ENCODE measurements around the gene TSPAN9. TPM values are rescaled to one million over a fixed set of nuclear protein-coding genes. Genes with fewer than 3 reads are reported as not detected.

The TSPAN9 gene
- total RNA-seq, 6 donors from 2014 or later, result 25.2 to 62.9 (median 44.2) TPM

DNA sequence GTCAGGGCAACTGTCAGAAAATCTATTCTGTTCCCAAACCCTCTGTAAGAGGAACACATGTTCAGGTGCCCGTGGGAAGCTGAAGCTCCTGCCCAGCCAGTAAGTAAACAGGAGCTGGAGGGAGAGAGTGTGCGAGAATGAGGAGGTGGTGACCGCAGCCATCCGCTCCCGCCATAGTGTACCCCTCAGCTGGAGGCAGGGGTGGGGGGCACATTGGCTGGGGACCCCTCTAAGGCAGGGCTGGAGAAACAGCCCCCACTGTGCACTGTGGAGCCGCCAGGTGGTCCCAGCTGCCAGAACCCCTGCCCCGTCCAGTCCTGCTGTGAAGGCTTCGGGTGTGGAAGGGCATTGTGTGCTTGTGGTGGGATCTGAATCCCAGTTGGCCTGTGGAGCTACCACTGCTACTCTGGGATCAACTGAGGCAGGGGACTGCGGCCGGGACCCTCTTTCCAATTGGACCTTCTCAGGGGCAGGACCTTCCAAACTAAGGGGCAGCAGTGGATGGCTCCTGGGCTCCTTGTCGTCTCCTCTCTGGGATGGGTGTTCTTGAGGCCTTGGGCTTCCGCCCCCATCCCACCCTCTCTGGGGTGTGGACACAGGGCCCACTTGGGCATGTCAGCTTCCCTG lies 59.6 kb downstream of the TSPAN9 start:
- H3K27ac ChIP-seq, result peak overlapping the region in 2 of 4 donors; percentile 28 to 40

DNA sequence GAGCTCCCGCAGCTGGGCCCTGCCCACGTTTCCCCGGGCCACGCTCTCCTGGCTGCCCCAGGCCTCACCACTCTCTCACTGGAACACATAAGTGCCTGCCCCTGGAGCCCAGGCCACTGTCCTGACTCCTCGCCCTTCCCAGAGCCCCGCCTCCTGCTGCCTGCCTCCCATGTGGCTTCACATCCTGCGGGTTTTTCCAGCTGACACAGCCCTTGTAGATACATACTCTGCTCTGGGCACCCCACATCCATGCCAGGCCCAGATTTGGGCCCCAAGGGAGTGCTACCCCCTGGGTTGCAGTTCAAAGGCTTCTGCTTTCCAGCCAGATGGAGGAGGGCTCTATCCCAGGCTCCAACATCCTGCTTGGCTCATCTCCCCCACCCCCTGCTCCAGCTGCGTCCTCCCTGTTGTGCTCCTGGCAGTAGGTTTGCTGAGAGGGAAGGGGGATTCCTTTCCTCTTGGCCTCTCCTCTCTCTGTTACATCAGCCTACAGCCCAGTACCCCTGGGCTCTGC lies 60.1 kb downstream of the TSPAN9 start:
- DNase-seq (peak in 1 of 2 donors; percentile 40), ATAC-seq (ENCODE audit: low FRiP score in 2 of 2) (peak in 1 of 2 donors; percentile 12)
- Histone ChIP-seq H3K27ac (peak overlapping the region in 1 of 4 donors; percentile 40), H3K27me3 (no peaks in the 10 kb centered on the region), H3K4me1 (peaks cover 47 to 56% (median 51%) of the 10 kb centered on the region in 4 donors), H3K4me3 (no peak overlapping the region), H3K36me3 (no peaks in the 10 kb centered on the region), H3K9me3 (no peaks in the 10 kb centered on the region)
- 53 to 66% methylated on average over 5 to 8 of the region's 8 CpGs for WGBS, 2 donors
- TF ChIP-seq EP300 (IDR thresholded peaks at IDR 0.05), result no peak

More for the DNA sequence above, 59.6 kb downstream of the TSPAN9 start:
- H3K36me3 ChIP-seq, result no peaks in the 10 kb centered on the region
- 79 to 94% methylated on average over 11 to 12 of the region's 12 CpGs for WGBS, 2 donors
- no peak for ATAC-seq (ENCODE audit: low FRiP score in 2 of 2)
- no peak for DNase-seq
- H3K4me3 ChIP-seq, result no peak overlapping the region
- TF ChIP-seq POLR2AphosphoS5 (IDR thresholded peaks at IDR 0.05) (no peak), EP300 (IDR thresholded peaks at IDR 0.05) (no peak), POLR2A (IDR thresholded peaks at IDR 0.05) (no peak)
- TF ChIP-seq, protein P1, sequence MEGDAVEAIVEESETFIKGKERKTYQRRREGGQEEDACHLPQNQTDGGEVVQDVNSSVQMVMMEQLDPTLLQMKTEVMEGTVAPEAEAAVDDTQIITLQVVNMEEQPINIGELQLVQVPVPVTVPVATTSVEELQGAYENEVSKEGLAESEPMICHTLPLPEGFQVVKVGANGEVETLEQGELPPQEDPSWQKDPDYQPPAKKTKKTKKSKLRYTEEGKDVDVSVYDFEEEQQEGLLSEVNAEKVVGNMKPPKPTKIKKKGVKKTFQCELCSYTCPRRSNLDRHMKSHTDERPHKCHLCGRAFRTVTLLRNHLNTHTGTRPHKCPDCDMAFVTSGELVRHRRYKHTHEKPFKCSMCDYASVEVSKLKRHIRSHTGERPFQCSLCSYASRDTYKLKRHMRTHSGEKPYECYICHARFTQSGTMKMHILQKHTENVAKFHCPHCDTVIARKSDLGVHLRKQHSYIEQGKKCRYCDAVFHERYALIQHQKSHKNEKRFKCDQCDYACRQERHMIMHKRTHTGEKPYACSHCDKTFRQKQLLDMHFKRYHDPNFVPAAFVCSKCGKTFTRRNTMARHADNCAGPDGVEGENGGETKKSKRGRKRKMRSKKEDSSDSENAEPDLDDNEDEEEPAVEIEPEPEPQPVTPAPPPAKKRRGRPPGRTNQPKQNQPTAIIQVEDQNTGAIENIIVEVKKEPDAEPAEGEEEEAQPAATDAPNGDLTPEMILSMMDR (IDR thresholded peaks at IDR 0.05), result no peak
- H3K4me1 ChIP-seq, result peaks cover 50 to 58% (median 57%) of the 10 kb centered on the region in 4 donors
- H3K27me3 ChIP-seq, result no peaks in the 10 kb centered on the region
- no peaks in the 10 kb centered on the region for H3K9me3 ChIP-seq

DNA sequence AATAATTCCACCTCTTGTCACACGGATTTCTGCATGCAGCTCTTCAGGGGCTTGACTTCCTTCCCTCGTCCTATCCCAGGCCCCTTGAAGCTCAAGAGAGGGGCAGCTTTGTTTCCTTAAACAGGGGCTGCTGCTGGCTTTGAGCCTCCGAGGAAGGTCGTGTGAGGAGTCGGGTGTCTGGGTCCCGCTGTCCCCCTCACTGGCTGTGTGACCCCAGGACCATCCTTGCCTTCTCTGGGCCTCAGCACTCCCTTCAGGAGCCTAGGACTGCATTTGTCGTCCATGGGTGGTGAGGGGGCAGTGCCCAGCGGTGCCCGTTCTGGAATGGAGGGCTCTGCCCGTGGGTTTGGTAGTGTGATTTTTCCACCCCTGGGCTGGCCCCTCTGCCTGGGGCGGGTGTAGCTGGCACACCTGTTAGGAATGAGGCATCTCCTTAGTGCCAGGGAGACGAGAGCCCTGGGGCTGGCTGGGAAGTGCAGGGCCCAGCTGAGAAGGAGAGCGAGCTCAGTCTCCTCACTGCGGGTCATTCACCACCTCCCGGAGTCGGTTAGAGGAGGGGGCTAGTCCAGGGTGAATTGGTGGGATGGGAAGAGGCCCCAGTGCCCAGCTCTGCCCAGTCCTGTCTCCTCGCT lies 60.8 kb downstream of the TSPAN9 start:
- no peak for DNase-seq
- 67 to 76% methylated on average over 12 to 17 of the region's 17 CpGs for WGBS, 2 donors

DNA sequence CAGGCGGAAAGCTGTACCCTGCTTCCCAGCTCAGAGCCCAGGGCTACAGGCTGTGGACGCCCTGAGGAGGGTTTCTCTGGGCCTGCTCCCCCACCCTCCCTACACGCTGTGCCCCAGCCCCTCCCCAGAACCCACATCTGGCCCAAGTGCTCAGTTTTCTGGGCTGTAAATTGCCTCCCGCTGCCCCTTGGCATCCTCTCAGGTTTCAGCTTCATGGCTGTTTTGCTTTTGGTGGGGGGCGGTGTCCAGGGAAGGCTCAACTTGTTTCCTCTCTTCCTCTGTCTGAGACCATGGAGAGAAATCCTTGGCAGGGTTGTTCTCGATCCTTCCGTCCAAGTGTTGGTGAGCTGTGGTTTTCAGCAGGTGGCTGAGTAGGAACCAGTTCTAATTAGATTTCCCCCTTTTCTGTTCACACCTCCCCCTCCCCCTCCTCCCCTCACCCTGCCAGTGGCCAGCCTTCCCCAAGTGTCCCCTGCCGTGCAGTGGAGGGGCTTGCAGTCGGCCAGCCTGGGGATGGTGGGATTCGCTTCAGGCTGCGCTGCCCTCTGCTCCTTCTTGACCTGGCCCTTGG lies 61.8 kb downstream of the TSPAN9 start:
- DNase-seq (peak in 1 of 2 donors; percentile 40), ATAC-seq (ENCODE audit: low FRiP score in 2 of 2) (no peak)
- 47 to 49% methylated on average over 11 of the region's 11 CpGs for WGBS, 2 donors
- Histone ChIP-seq H3K9me3 (no peaks in the 10 kb centered on the region), H3K36me3 (no peaks in the 10 kb centered on the region), H3K4me1 (peaks cover 30 to 40% (median 35%) of the 10 kb centered on the region in 4 donors), H3K27ac (no peak overlapping the region), H3K4me3 (no peak overlapping the region), H3K27me3 (no peaks in the 10 kb centered on the region)
- TF ChIP-seq POLR2A (IDR thresholded peaks at IDR 0.05), result no peak
- TF ChIP-seq POLR2AphosphoS5 (IDR thresholded peaks at IDR 0.05), result no peak
- TF ChIP-seq, protein P1 (IDR thresholded peaks at IDR 0.05), result no peak
- no peak for TF ChIP-seq EP300 (IDR thresholded peaks at IDR 0.05)

More for the DNA sequence above, 60.8 kb downstream of the TSPAN9 start:
- Histone ChIP-seq H3K9me3 (no peaks in the 10 kb centered on the region), H3K27ac (peak overlapping the region in 1 of 4 donors; percentile 40), H3K36me3 (no peaks in the 10 kb centered on the region), H3K27me3 (no peaks in the 10 kb centered on the region), H3K4me1 (peaks cover 41 to 50% (median 45%) of the 10 kb centered on the region in 4 donors), H3K4me3 (no peak overlapping the region)
- no peak for TF ChIP-seq POLR2AphosphoS5 (IDR thresholded peaks at IDR 0.05)
- TF ChIP-seq POLR2A (IDR thresholded peaks at IDR 0.05), result no peak
- TF ChIP-seq EP300 (IDR thresholded peaks at IDR 0.05), result no peak
- TF ChIP-seq, protein P1 (IDR thresholded peaks at IDR 0.05), result no peak
- ATAC-seq (ENCODE audit: low FRiP score in 2 of 2), result no peak

GRCh38 chr12:3139760-3140159 lies 62.6 kb downstream of the TSPAN9 start:
- ATAC-seq (ENCODE audit: low FRiP score in 2 of 2) (no peak), DNase-seq (peak in 1 of 2 donors; percentile 43)
- 86 to 97% methylated on average over 9 of the region's 9 CpGs for WGBS, 2 donors
- Histone ChIP-seq H3K27me3 (no peaks in the 10 kb centered on the region), H3K4me3 (no peak overlapping the region), H3K36me3 (no peaks in the 10 kb centered on the region), H3K9me3 (no peaks in the 10 kb centered on the region), H3K27ac (no peak overlapping the region), H3K4me1 (peaks cover 27 to 43% (median 36%) of the 10 kb centered on the region in 4 donors)
- no peak for TF ChIP-seq POLR2A (IDR thresholded peaks at IDR 0.05)
- TF ChIP-seq, protein P1 (IDR thresholded peaks at IDR 0.05), result no peak
- TF ChIP-seq EP300 (IDR thresholded peaks at IDR 0.05), result no peak
- TF ChIP-seq POLR2AphosphoS5 (IDR thresholded peaks at IDR 0.05), result no peak
